Activated B cell treated with CpG ODN at 0.5 μM for 24 hours (primary cell): ENCODE data around the gene TMEM253. TPM values are rescaled to one million over a fixed set of nuclear protein-coding genes. Genes with fewer than 3 reads are reported as not detected.

Experiments used
- ATAC-seq: fragments of 200-7000 bp; cut with Tn5 transposase; one replicate; pipeline ENCODE4 v1.10.0; 2021; ENCODE audit warnings: low read depth, mild to moderate bottlenecking, moderate library complexity
- CTCF ChIA-PET: fragments of 350-600 bp; sonication (Branson Sonifier 250); formaldehyde crosslinking; loops from one replicate; lab custom pipeline; 2021; ENCODE audit warnings: antibody characterized with exemption; lab: Charles Lee
- POLR2A ChIA-PET: fragments of 350-600 bp; sonication (Branson Sonifier 250); formaldehyde crosslinking; loops from one replicate; lab custom pipeline; 2021; ENCODE audit warnings: antibody characterized with exemption; lab: Charles Lee
- DNase-seq: peaks from one replicate; pipeline ENCODE4 v3.0.0; 2022
- H3K27ac Mint-ChIP-seq: one replicate; pipeline ENCODE4 v1.8.0; 2020; ENCODE audit warnings: mixed read lengths
- H3K27me3 Mint-ChIP-seq: one replicate; pipeline ENCODE4 v1.8.0; 2021; ENCODE audit warnings: mixed read lengths
- H3K36me3 Mint-ChIP-seq: one replicate; pipeline ENCODE4 v1.8.0; 2021; ENCODE audit warnings: low read depth, mixed read lengths
- H3K4me1 Mint-ChIP-seq: one replicate; pipeline ENCODE4 v1.8.0; 2021; ENCODE audit warnings: mixed read lengths
- H3K4me3 Mint-ChIP-seq: one replicate; pipeline ENCODE4 v1.8.0; 2020; ENCODE audit warnings: mild to moderate bottlenecking, mixed read lengths
- H3K9me3 Mint-ChIP-seq: one replicate; pipeline ENCODE4 v1.8.0; 2020; ENCODE audit warnings: mixed read lengths
- intact Hi-C: fragments of 100-400 bp; cut with micrococcal nuclease; formaldehyde crosslinking; loops from one replicate; pipeline ENCODE4 v1.15.1; 2024
- total RNA-seq: library from RNA; stranded (reverse); gene quantifications from 2 replicates; pipeline ENCODE4 v1.2.3, GENCODE V29; 2022
- TF ChIP-seq, protein P1 (sequence below): fragments of 200-600 bp; IDR thresholded peaks from one replicate; pipeline ENCODE4 v1.8.0; 2022; ENCODE audit warnings: antibody characterized with exemption, mild to moderate bottlenecking

The TMEM253 gene
- total RNA-seq, 1 donor from 2014 or later: not detected

- peak; percentile 94 for DNase-seq
- ATAC-seq: peak; percentile 99
- Mint-ChIP-seq H3K36me3 (no peaks in the 10 kb centered on the region), H3K27ac (no peak overlapping the region), H3K27me3 (no peaks in the 10 kb centered on the region), H3K4me1 (peaks cover 18% of the 10 kb centered on the region), H3K9me3 (no peaks in the 10 kb centered on the region), H3K4me3 (no peak overlapping the region)
- intact Hi-C loops: loop anchor here (1.0 to 2.0 kb wide), 4 partner anchors 12 to 464 kb away; no protein-coding TSS in a partner anchor
- TF ChIP-seq, protein P1, sequence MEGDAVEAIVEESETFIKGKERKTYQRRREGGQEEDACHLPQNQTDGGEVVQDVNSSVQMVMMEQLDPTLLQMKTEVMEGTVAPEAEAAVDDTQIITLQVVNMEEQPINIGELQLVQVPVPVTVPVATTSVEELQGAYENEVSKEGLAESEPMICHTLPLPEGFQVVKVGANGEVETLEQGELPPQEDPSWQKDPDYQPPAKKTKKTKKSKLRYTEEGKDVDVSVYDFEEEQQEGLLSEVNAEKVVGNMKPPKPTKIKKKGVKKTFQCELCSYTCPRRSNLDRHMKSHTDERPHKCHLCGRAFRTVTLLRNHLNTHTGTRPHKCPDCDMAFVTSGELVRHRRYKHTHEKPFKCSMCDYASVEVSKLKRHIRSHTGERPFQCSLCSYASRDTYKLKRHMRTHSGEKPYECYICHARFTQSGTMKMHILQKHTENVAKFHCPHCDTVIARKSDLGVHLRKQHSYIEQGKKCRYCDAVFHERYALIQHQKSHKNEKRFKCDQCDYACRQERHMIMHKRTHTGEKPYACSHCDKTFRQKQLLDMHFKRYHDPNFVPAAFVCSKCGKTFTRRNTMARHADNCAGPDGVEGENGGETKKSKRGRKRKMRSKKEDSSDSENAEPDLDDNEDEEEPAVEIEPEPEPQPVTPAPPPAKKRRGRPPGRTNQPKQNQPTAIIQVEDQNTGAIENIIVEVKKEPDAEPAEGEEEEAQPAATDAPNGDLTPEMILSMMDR: peak; percentile 98
- POLR2A ChIA-PET: interaction anchor here (0.7 to 1.9 kb wide), 5 partner anchors 12 to 78 kb away, joined by 3 to 16 read pairs (median 5); no protein-coding TSS in a partner anchor
- CTCF ChIA-PET: interaction anchor here (0.6 to 7.4 kb wide), 19 partner anchors 8 to 751 kb away, joined by 3 to 142 read pairs (median 3); partner anchors contain the start of genes ARHGEF40, SLC39A2 and TMEM253
Observed at GRCh38 chr14:21092273-21093011, 8.4 kb upstream of the TMEM253 start.

DNA sequence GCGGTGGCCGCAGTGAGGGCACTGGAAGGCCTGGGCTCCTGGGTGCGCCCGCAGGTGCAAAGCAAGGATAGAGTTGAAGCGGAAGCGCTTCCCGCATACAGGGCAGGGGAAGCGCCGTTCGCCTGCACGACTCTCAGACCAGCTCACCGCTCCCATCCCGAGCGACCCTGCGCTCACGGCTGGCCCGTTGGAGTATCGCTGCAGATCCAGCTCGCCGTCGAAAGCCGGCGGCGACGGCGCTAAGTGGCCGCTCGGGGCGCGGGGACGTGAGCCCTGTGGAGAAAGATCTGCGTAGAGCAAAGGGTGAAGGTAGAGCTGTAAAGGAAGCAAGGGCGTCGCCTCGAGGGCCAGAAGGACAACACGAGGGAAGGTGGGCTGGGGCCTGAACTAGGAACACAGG lies 7.8 kb upstream of the TMEM253 start:
- ChIA-PET POLR2A (interaction anchor here (1.2 to 1.9 kb wide), 3 partner anchors 11 to 78 kb away, joined by 5 to 16 read pairs (median 9); no protein-coding TSS in a partner anchor), CTCF (interaction anchor here (0.7 to 7.4 kb wide), 14 partner anchors 8 to 122 kb away, joined by 3 to 142 read pairs (median 6); partner anchors contain the start of genes ARHGEF40, SLC39A2 and TMEM253)
- ATAC-seq (no peak), DNase-seq (no peak)
- no peak overlapping the region for H3K27ac Mint-ChIP-seq
- TF ChIP-seq, protein P1: no peak
- H3K9me3 Mint-ChIP-seq: no peaks in the 10 kb centered on the region
- H3K27me3 Mint-ChIP-seq: no peaks in the 10 kb centered on the region
- H3K4me3 Mint-ChIP-seq: no peak overlapping the region
- intact Hi-C loops: loop anchor here (2.0 kb wide), 1 partner anchor 464 kb away; no protein-coding TSS in a partner anchor
- H3K36me3 Mint-ChIP-seq: no peaks in the 10 kb centered on the region
- peaks cover 13% of the 10 kb centered on the region for H3K4me1 Mint-ChIP-seq

DNA sequence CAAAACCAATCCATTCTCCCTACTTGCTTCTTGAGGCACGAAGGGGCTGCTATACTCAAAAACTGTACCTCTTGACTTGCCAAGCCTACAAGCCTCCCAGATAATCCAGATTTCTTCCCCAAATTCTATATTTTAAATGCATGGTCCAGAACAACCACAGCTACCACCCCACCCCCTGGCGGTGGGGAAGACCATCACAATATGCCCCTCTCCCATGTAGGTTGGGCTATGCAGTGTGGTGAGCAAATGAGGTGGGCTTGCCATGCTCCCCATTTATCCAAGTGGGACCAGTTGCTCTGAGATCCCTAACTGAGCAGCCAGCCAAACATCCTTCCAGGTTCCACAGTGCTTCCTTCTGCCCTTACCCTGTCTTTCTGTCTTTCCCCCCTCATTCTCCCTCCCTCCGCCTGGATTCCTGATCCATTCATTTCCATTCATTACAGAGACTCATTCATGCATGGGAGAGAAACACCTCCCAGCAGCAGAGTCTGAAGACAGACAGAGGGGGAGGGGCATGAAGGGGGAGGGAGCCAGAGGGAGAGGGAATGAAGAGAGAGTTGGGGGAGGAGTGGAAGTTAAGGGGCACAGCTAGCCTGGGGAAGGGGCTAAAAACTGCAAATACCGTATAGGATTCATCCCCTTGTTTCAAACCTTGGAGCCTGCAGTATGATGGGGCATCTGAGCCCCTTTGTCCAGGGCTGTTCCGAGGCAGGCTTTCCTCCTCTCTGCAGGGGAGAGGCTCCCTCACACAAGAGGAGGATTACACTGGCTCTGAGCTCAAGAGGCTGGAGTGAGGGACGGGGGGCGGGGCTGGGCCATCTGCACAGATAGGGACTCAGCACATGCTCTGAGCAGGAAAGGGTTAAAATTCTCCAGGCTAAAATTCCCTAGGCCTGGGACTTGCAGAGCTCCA lies 6.8 kb upstream of the TMEM253 start:
- Mint-ChIP-seq H3K9me3 (no peaks in the 10 kb centered on the region), H3K4me1 (peaks cover 16% of the 10 kb centered on the region), H3K4me3 (no peak overlapping the region), H3K36me3 (no peaks in the 10 kb centered on the region), H3K27ac (no peak overlapping the region), H3K27me3 (peaks cover 1% of the 10 kb centered on the region)
- DNase-seq (no peak), ATAC-seq (no peak)
- CTCF ChIA-PET: interaction anchor here (0.9 to 7.4 kb wide), 9 partner anchors 10 to 236 kb away, joined by 3 to 142 read pairs (median 30); partner anchors contain the start of gene ARHGEF40
- intact Hi-C loops: loop anchor here (2.0 kb wide), 1 partner anchor 463 kb away; no protein-coding TSS in a partner anchor
- TF ChIP-seq, protein P1: no peak
- POLR2A ChIA-PET: interaction anchor here (0.6 to 1.9 kb wide), 2 partner anchors 79 to 174 kb away, joined by 3 to 5 read pairs; no protein-coding TSS in a partner anchor

DNA sequence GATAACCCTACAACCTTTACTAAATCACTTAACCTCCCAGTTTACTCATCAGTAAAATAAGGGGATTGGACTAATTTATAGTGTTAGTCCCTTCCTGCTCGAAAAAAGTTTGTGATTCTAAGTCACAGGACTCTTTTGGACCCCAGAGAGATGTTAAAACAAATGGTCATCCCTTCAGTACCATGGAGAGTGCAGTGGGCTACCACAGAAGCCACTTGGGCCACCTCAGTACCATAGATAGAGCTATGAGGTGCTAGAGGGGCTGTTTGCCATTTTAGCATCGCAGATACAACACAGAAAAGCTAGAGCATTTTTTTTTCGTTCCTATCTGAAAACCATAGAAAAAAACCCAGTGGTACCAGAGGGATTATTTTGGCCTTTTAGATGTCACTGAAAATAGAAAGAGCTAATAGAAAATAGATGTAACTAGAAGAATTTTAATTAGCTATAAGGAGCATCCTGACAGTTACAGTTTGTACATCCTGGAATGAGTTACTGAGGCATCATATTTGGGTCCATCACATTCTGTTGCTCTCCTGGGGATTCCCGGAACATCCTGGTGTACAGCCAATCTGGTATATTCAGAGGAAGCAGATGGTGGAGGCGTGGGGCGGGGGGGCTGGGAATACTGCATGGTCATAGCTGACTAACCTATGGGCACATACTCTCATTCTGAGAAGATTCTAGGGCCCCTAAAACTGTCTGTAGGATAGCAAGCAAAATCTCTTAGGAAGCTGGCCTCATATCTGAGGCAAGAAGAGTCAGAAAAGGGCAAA lies 5.2 kb upstream of the TMEM253 start:
- H3K27ac Mint-ChIP-seq: no peak overlapping the region

More for the DNA sequence above, 5.2 kb upstream of the TMEM253 start:
- intact Hi-C loops: no loop called here
- POLR2A ChIA-PET: interaction anchor here (1.1 to 1.7 kb wide), 2 partner anchors 29 to 88 kb away, joined by 3 read pairs; no protein-coding TSS in a partner anchor
- Mint-ChIP-seq H3K27me3 (peaks cover 8% of the 10 kb centered on the region), H3K4me3 (peak overlapping the region; percentile 16), H3K4me1 (peaks cover 20% of the 10 kb centered on the region), H3K36me3 (no peaks in the 10 kb centered on the region), H3K9me3 (no peaks in the 10 kb centered on the region)
- no peak for ATAC-seq
- TF ChIP-seq, protein P1: no peak
- CTCF ChIA-PET: interaction anchor here (0.7 to 7.4 kb wide), 6 partner anchors 8 to 124 kb away, joined by 3 to 142 read pairs (median 6); no protein-coding TSS in a partner anchor
- no peak for DNase-seq
